GM12878 (cell line): Measurements from ENCODE around the gene KAT2B. TPM values are rescaled to one million over a fixed set of nuclear protein-coding genes. Genes with fewer than 3 reads are reported as not detected.

ENCODE experiments used
- ATAC-seq: fragments of 200-7000 bp; cut with Tn5 transposase; 3 replicates; pipeline ENCODE4 v1.9.1; 2020; ENCODE audit warnings: mild to moderate bottlenecking, moderate library complexity
- BruUV-seq: library from RNA; stranded (reverse); fragments of 400-500 nt; replicated peaks from 2 replicates; lab custom pipeline; 2021; lab: Mats Ljungman, UMichigan
- CTCF ChIA-PET: fragments of 300-600 bp; sonication (Branson Sonifier 250); formaldehyde crosslinking; extraction: SDS; loops from one replicate; lab custom pipeline; 2021; ENCODE audit warnings: inconsistent platforms; lab: Yijun Ruan, JAX
- POLR2A ChIA-PET: fragments of 350-600 bp; formaldehyde crosslinking; extraction: SDS; loops from one replicate; lab custom pipeline; 2021; ENCODE audit warnings: inconsistent platforms; lab: Charles Lee
- RAD21 ChIA-PET: fragments of 300-600 bp; sonication (Branson Sonifier 250); formaldehyde crosslinking; loops from one replicate; lab custom pipeline; 2023; ENCODE audit warnings: antibody characterized with exemption; ENCODE audit not compliant: unreplicated experiment; lab: Charles Lee
- SMC1A ChIA-PET: fragments of 300-600 bp; sonication (Branson Sonifier 250); formaldehyde crosslinking; loops from one replicate; lab custom pipeline; 2023; ENCODE audit not compliant: unreplicated experiment, uncharacterized antibody; lab: Charles Lee
- DNase-seq: peaks from one replicate; pipeline ENCODE4 v3.0.0-alpha.2; 2011; ENCODE audit warnings: low read depth, low spot score
- FAIRE-seq: peaks from 3 replicates; lab custom pipeline; 2011; peaks lifted over from hg19 to GRCh38; lab: Jason Lieb, UNC
- H2AFZ ChIP-seq: 2 replicates; pipeline ENCODE4 v1.6.0; 2011; ENCODE audit warnings: low read depth, low read length, control low read depth; ENCODE audit not compliant: control insufficient read depth
- H3K27ac ChIP-seq: 2 replicates; pipeline ENCODE4 v1.5.1; 2011; ENCODE audit warnings: control low read depth; ENCODE audit not compliant: control insufficient read depth, insufficient read depth
- H3K27me3 ChIP-seq, 2 experiments: replicated peaks in 1 of 2; 2 replicates each; pipeline versions ENCODE4 v1.6.0 to v1.6.1; 2011; ENCODE audit warnings: low read length in 1 of 2; ENCODE audit not compliant: control insufficient read depth in 2 of 2, insufficient read depth in 2 of 2
- H3K36me3 ChIP-seq, 2 experiments: 2 replicates each; pipeline ENCODE4 v1.5.1; 2011; ENCODE audit warnings: low read length in 1 of 2; ENCODE audit not compliant: control insufficient read depth in 2 of 2, insufficient read depth in 2 of 2
- H3K4me1 ChIP-seq: 2 replicates; pipeline ENCODE4 v1.6.1; 2011; ENCODE audit warnings: mild to moderate bottlenecking, low read length, moderate library complexity, mixed read lengths; ENCODE audit not compliant: control insufficient read depth, insufficient read depth
- H3K4me2 ChIP-seq: 2 replicates; pipeline ENCODE4 v1.6.0; 2011; ENCODE audit warnings: control low read depth; ENCODE audit not compliant: control insufficient read depth, insufficient read depth
- H3K4me3 ChIP-seq: fragments of 200-600 bp; sonication (generic); 2 replicates; pipeline ENCODE4 v1.5.1; 2016
- H3K79me2 ChIP-seq: 2 replicates; pipeline ENCODE4 v1.6.0; 2011; ENCODE audit warnings: low read length; ENCODE audit not compliant: control insufficient read depth, insufficient read depth
- H3K9ac ChIP-seq: 2 replicates; pipeline ENCODE4 v1.8.0; 2011; ENCODE audit warnings: low read length, control low read depth, mixed read lengths; ENCODE audit not compliant: control insufficient read depth, insufficient read depth
- H3K9me3 ChIP-seq: replicated peaks from 3 replicates; pipeline ENCODE4 v1.5.1; 2011; ENCODE audit warnings: mild to moderate bottlenecking, low read length; ENCODE audit not compliant: control insufficient read depth, insufficient read depth
- H4K20me1 ChIP-seq: 2 replicates; pipeline ENCODE4 v1.6.0; 2011; ENCODE audit not compliant: control insufficient read depth, insufficient read depth
- BACH1 ChIP-seq: fragments of 450-650 bp; IDR thresholded peaks from 2 replicates; pipeline ENCODE4 v1.6.1; 2017; ENCODE audit warnings: mild to moderate bottlenecking, borderline replicate concordance
- FOS ChIP-seq: IDR thresholded peaks from 3 replicates; pipeline ENCODE4 v1.6.1; 2011; ENCODE audit warnings: borderline replicate concordance; ENCODE audit not compliant: insufficient read length; ENCODE audit errors: extremely low read depth
- HDAC6 ChIP-seq: fragments of 200-600 bp; sonication (generic); IDR thresholded peaks from one replicate; pipeline ENCODE4 v1.8.0; 2017; ENCODE audit warnings: antibody characterized with exemption; ENCODE audit not compliant: unreplicated experiment
- IRF5 ChIP-seq: fragments of 450-650 bp; IDR thresholded peaks from 2 replicates; pipeline ENCODE4 v1.6.1; 2017; ENCODE audit warnings: borderline replicate concordance
- KAT2A ChIP-seq: conservative IDR thresholded peaks from 2 replicates; pipeline ENCODE4 v1.6.1; 2011; ENCODE audit warnings: low read depth, low read length; ENCODE audit not compliant: control insufficient read depth
- MXI1 ChIP-seq: fragments of 150-350 bp; IDR thresholded peaks from 2 replicates; pipeline ENCODE4 v1.6.1; 2011; ENCODE audit warnings: low read depth, mild to moderate bottlenecking, inconsistent platforms, low read length, improper control_type of control experiment
- NR2C1 ChIP-seq: fragments of 450-650 bp; IDR thresholded peaks from 2 replicates; pipeline ENCODE4 v1.6.1; 2017; ENCODE audit warnings: antibody characterized with exemption, mild to moderate bottlenecking, moderate library complexity
- POLR2AphosphoS5 ChIP-seq: IDR thresholded peaks from 2 replicates; pipeline ENCODE4 v1.6.1; 2011; ENCODE audit warnings: mild to moderate bottlenecking, low read length, inconsistent platforms
- ZNF687 ChIP-seq: fragments of 450-650 bp; IDR thresholded peaks from 2 replicates; pipeline ENCODE4 v1.6.1; 2017; ENCODE audit warnings: mild to moderate bottlenecking, moderate library complexity
- WGBS: methylation state at CpG from one replicate; pipeline ENCODE4 v1.1.6; 2016; ENCODE audit warnings: low lambda C conversion rate; ENCODE audit not compliant: insufficient replicate concordance, insufficient coverage; ENCODE audit errors: missing lambda C conversion rate; 5-methylcytosine and 5-hydroxymethylcytosine counted together
- in situ Hi-C: fragments of 300-500 bp; cut with MboI; formaldehyde crosslinking; loops from 9 replicates; pipeline ENCODE4 v1.14.3; 2018; ENCODE audit warnings: mixed read lengths
- intact Hi-C: fragments of 100-400 bp; cut with micrococcal nuclease; formaldehyde crosslinking; loops from one replicate; pipeline ENCODE4 v1.14.2; 2022; ENCODE audit not compliant: unreplicated experiment
- polyA plus RNA-seq, 11 experiments: library from polyadenylated mRNA; depleted of rRNA in 4 of 11; unstranded in 6 of 11; stranded (reverse) in 5 of 11; fragments of >200 nt; fragmentation: Nextera tagmentation in 4 of 11; fragmentation: Illumina TruSeq in 1 of 11; extraction: Ambion mirVana in 4 of 11; extraction: Trizol in 1 of 11; gene quantifications; 1 replicate in 1 of 11; 2 replicates in 10 of 11; pipeline versions ENCODE4 v1.2.1 to v1.2.3, GENCODE V29; 2011 to 2016; ENCODE audit warnings: inconsistent platforms in 2 of 11, missing spikeins in 2 of 11, low read depth in 1 of 11
- total RNA-seq, 4 experiments: library from RNA; depleted of rRNA in 3 of 4; stranded (reverse); fragments of >200 nt in 3 of 4; fragmentation: Illumina TruSeq in 1 of 4; extraction: Trizol in 1 of 4; gene quantifications; 2 replicates each; pipeline versions ENCODE4 v1.2.1 to v1.2.3, GENCODE V29; 2013 to 2021

KAT2B gene
- total and polyA plus RNA-seq, 10 of the 15 experiments (the other 5 are each of a cell fraction or from before 2014, with no cell fraction given), result 2.9 to 15.2 (median 10.2) TPM

- Histone ChIP-seq H3K36me3 (peaks cover 1 to 3% of the 10 kb centered on the region in 2 experiments; a peak in 3 of 4 replicates), H3K27ac (no peak overlapping the region), H4K20me1 (no peaks in the 10 kb centered on the region), H3K9ac (no peak overlapping the region), H3K4me3 (no peak overlapping the region), H3K79me2 (no peaks in the 10 kb centered on the region), H3K27me3 (no peaks in the 10 kb centered on the region), H3K9me3 (no peaks in the 10 kb centered on the region), H3K4me2 (no peak overlapping the region), H2AFZ (no peak overlapping the region), H3K4me1 (no peaks in the 10 kb centered on the region)
- ChIA-PET RAD21 (no interaction called here), CTCF (interaction anchor here (1.8 kb wide), 1 partner anchor 11 kb away, joined by 3 read pairs; no protein-coding TSS in a partner anchor), POLR2A (interaction anchor here (1.5 kb wide), 1 partner anchor 60 kb away, joined by 3 read pairs; no protein-coding TSS in a partner anchor), SMC1A (no interaction called here)
- FAIRE-seq, result no peak
- DNase-seq, result no peak
- ATAC-seq, result no peak
- no peak for TF ChIP-seq NR2C1
- BruUV-seq, result no TSS peak
- 81% methylated on average over 6 of the region's 6 CpGs for WGBS
- intact Hi-C loops (no loop called here), in situ Hi-C loops (no loop called here)
Observed at GRCh38 chr3:20072422-20072821, 32.2 kb downstream of the KAT2B start.

GRCh38 chr3:20073068-20073467 is 32.8 kb downstream of the KAT2B start:
- FAIRE-seq (no peak), ATAC-seq (no peak), DNase-seq (no peak)
- 74% methylated on average over 5 of the region's 5 CpGs for WGBS
- H2AFZ ChIP-seq, result no peak overlapping the region
- no TSS peak for BruUV-seq
- intact Hi-C loops, result no loop called here
- ChIA-PET RAD21 (interaction anchor here (0.6 kb wide), 1 partner anchor 76 kb away, joined by 3 read pairs; no protein-coding TSS in a partner anchor), SMC1A (interaction anchor here (1.6 kb wide), 1 partner anchor 56 kb away, joined by 3 read pairs; no protein-coding TSS in a partner anchor), CTCF (interaction anchor here (1.8 kb wide), 1 partner anchor 11 kb away, joined by 3 read pairs; no protein-coding TSS in a partner anchor), POLR2A (interaction anchor here (1.5 kb wide), 1 partner anchor 59 kb away, joined by 3 read pairs; no protein-coding TSS in a partner anchor)
- no peaks in the 10 kb centered on the region for H3K4me1 ChIP-seq
- in situ Hi-C loops, result no loop called here
- no peak overlapping the region for H3K4me2 ChIP-seq
- H3K4me3 ChIP-seq, result no peak overlapping the region
- H3K27ac ChIP-seq, result no peak overlapping the region
- H3K27me3 ChIP-seq, result no peaks in the 10 kb centered on the region
- H3K36me3 ChIP-seq, result peaks cover 1 to 3% of the 10 kb centered on the region in 2 experiments; a peak in 3 of 4 replicates
- no peaks in the 10 kb centered on the region for H3K9me3 ChIP-seq
- H3K9ac ChIP-seq, result no peak overlapping the region
- TF ChIP-seq KAT2A, result no peak
- no peak for TF ChIP-seq ZNF687
- no peak for TF ChIP-seq MXI1
- TF ChIP-seq FOS, result no peak
- no peak for TF ChIP-seq IRF5
- TF ChIP-seq BACH1, result no peak
- TF ChIP-seq HDAC6, result no peak
- TF ChIP-seq POLR2AphosphoS5, result no peak
- no peaks in the 10 kb centered on the region for H4K20me1 ChIP-seq
- H3K79me2 ChIP-seq, result no peaks in the 10 kb centered on the region
